Measurements from ENCODE around the gene EIF2B1. TPM values are rescaled to one million over a fixed set of nuclear protein-coding genes. Genes with fewer than 3 reads are reported as not detected.

The EIF2B1 gene
- total RNA-seq (2022; extraction: Qiagen RNA extraction), result 31.5 to 40.3 TPM (median 33.8 TPM) in 5 replicates

GRCh38 chr12:123633379-123634141 is at the start of gene EIF2B1, which contains the start of gene GTF2H3:
Gene EIF2B1 (minus strand): TSS chr12:123633686. CDS start chr12:123633557, 129 bp downstream.
Gene GTF2H3 (plus strand): TSS chr12:123633829. CDS start chr12:123633860, 31 bp downstream.

GRCh38 chr12:123670882-123671728 is 37.6 kb upstream of the EIF2B1 start, which contains the start of gene TCTN2:
Gene TCTN2 (plus strand): TSS chr12:123671113. CDS start chr12:123671241, 128 bp downstream.

GRCh38 chr12:123601602-123602489 is 31.6 kb downstream of the EIF2B1 start, which contains the start of gene DDX55:
Gene DDX55 (plus strand): TSS chr12:123602099. CDS start chr12:123602149, 50 bp downstream.

Other genes with a start within 250 kb of the EIF2B1 start
- gene KMT5A, start 249.6 kb downstream of the EIF2B1 start, total RNA-seq (2022; extraction: Qiagen RNA extraction), result 49.0 to 56.3 TPM (median 52.3 TPM) in 5 replicates
- 1.4 to 2.0 TPM (median 1.8 TPM) in 5 replicates for gene RILPL2, start 197.0 kb downstream of the EIF2B1 start, total RNA-seq (2022; extraction: Qiagen RNA extraction)
- 18.4 to 20.5 TPM (median 19.2 TPM) in 5 replicates for gene SNRNP35, start 175.5 kb downstream of the EIF2B1 start, total RNA-seq (2022; extraction: Qiagen RNA extraction)
- 8.4 to 14.2 TPM (median 12.8 TPM) in 5 replicates for gene RILPL1, start 100.0 kb downstream of the EIF2B1 start, total RNA-seq (2022; extraction: Qiagen RNA extraction)
- 170 to 199 TPM (median 185 TPM) in 5 replicates for gene TMED2, start 49.1 kb downstream of the EIF2B1 start, total RNA-seq (2022; extraction: Qiagen RNA extraction)
- gene DDX55, start 31.6 kb downstream of the EIF2B1 start, total RNA-seq (2022; extraction: Qiagen RNA extraction), result 31.0 to 34.5 TPM (median 33.3 TPM) in 5 replicates
- 23.5 to 41.3 TPM (median 27.0 TPM) in 5 replicates for gene GTF2H3, start 143 bp upstream of the EIF2B1 start, total RNA-seq (2022; extraction: Qiagen RNA extraction)
- gene TCTN2, start 37.4 kb upstream of the EIF2B1 start, total RNA-seq (2022; extraction: Qiagen RNA extraction), result 11.3 to 13.8 TPM (median 13.6 TPM) in 5 replicates
- 15.8 to 25.1 TPM (median 22.0 TPM) in 5 replicates for gene ATP6V0A2, start 78.7 kb upstream of the EIF2B1 start, total RNA-seq (2022; extraction: Qiagen RNA extraction)
- 0.14 to 0.26 TPM (median 0.17 TPM) in 5 replicates for gene DNAH10, start 128.6 kb upstream of the EIF2B1 start, total RNA-seq (2022; extraction: Qiagen RNA extraction)